ENCODE data around the gene TGIF1.

DNA sequence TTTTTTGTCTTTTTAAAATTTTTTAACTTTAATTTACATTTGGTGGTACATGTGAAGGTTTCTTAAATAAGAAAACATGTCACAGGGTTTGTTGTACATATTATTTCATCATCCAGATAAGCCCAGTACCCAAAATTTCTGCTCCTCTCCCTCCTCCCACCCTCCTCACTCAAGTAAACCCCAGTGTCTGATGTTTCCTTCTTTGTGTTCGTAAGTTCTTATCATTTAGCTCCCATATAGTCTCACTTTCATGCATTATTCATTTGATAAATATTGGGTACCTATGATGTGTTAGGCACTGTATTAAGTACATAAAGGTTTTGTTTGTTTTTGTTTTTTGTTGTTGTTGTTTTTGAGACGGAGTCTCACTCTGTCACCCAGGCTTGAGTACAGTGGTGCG is 5.7 kb upstream of the TGIF1 start:
- TF ChIP-seq POLR2A (IDR thresholded peaks at IDR 0.05) = no peak
- TF ChIP-seq, protein P1, sequence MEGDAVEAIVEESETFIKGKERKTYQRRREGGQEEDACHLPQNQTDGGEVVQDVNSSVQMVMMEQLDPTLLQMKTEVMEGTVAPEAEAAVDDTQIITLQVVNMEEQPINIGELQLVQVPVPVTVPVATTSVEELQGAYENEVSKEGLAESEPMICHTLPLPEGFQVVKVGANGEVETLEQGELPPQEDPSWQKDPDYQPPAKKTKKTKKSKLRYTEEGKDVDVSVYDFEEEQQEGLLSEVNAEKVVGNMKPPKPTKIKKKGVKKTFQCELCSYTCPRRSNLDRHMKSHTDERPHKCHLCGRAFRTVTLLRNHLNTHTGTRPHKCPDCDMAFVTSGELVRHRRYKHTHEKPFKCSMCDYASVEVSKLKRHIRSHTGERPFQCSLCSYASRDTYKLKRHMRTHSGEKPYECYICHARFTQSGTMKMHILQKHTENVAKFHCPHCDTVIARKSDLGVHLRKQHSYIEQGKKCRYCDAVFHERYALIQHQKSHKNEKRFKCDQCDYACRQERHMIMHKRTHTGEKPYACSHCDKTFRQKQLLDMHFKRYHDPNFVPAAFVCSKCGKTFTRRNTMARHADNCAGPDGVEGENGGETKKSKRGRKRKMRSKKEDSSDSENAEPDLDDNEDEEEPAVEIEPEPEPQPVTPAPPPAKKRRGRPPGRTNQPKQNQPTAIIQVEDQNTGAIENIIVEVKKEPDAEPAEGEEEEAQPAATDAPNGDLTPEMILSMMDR (IDR thresholded peaks at IDR 0.05 in 8 of 11, conservative IDR thresholded peaks at IDR 0.05 in 3 of 11) = no peak
- TF ChIP-seq POLR2AphosphoS5 (IDR thresholded peaks at IDR 0.05) = no peak

Measured in spleen (tissue), 7 donors.